OCI-LY7 (cell line): Measurements from ENCODE around the gene MRPL18.

ENCODE experiments used
- EZH2phosphoT487 ChIP-seq: fragments of 200-600 bp; sonication (generic); IDR thresholded peaks from 2 replicates; pipeline ENCODE4 v1.6.1; 2018; ENCODE audit warnings: low read depth, borderline replicate concordance, mild to moderate bottlenecking, mixed run types, antibody characterized with exemption, low read length, moderate library complexity, mixed read lengths
- TF ChIP-seq, protein P1 (sequence below): fragments of 200-600 bp; sonication (generic); conservative IDR thresholded peaks from 2 replicates; pipeline ENCODE4 v1.5.1; 2014; ENCODE audit warnings: mild to moderate bottlenecking, antibody characterized with exemption, low read length, moderate library complexity, mixed read lengths

DNA sequence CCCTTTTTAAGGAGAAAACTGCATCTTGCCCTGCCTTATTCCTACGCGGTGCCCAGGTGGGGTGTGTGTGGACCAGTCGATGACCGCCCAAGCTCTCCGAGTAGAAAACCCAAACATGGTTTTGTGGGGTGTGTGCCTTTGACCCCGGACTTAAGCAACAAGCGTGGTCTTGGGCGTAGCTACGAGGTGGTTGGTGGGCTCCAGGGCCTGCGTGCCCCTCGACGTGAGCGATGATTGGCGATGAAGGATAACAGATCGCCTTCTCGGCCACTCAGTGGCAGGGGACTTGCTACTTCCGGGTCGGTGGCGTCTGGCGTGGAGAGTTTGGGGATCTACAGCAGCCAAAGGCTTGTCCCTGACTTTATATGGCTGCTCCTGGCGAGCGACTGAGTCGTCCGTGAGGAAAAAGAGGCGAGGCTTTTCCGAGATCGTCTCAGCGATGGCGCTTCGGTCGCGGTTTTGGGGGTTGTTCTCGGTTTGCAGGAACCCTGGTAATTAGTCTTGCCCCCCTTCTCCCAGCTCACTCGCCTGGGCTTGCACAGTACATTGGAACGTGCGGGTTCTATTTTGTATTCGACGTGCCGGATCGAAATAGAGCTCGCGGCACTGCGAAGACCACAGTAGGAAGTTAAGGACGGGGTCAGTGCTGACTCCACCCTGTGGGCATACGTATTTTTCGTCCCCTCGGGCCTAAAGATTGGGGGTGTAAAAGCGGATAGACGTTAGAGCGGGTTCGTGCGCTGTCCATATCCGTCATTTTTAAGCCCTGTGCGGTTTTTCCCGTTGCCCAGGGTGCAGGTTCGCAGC is at the start of gene MRPL18:
- TF ChIP-seq, protein P1, sequence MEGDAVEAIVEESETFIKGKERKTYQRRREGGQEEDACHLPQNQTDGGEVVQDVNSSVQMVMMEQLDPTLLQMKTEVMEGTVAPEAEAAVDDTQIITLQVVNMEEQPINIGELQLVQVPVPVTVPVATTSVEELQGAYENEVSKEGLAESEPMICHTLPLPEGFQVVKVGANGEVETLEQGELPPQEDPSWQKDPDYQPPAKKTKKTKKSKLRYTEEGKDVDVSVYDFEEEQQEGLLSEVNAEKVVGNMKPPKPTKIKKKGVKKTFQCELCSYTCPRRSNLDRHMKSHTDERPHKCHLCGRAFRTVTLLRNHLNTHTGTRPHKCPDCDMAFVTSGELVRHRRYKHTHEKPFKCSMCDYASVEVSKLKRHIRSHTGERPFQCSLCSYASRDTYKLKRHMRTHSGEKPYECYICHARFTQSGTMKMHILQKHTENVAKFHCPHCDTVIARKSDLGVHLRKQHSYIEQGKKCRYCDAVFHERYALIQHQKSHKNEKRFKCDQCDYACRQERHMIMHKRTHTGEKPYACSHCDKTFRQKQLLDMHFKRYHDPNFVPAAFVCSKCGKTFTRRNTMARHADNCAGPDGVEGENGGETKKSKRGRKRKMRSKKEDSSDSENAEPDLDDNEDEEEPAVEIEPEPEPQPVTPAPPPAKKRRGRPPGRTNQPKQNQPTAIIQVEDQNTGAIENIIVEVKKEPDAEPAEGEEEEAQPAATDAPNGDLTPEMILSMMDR, result no peak
- no peak for TF ChIP-seq EZH2phosphoT487
